GM21529 (cell line): ENCODE measurements around the gene MYO1F.
"Not testable (repeated sequence)": the region's sequence is repeated elsewhere in the genome, so short reads cannot be mapped to it uniquely, and the experiment has no call there.

Experiments
- ATAC-seq: cut with Tn5 transposase; IDR thresholded peaks from one replicate; pipeline ENCODE4 v1.9.1; 2021; ENCODE audit not compliant: unreplicated experiment

MYO1F gene

GRCh38 chr19:8567522-8568172, 9.6 kb downstream of the MYO1F start:
- ATAC-seq: no peak

DNA sequence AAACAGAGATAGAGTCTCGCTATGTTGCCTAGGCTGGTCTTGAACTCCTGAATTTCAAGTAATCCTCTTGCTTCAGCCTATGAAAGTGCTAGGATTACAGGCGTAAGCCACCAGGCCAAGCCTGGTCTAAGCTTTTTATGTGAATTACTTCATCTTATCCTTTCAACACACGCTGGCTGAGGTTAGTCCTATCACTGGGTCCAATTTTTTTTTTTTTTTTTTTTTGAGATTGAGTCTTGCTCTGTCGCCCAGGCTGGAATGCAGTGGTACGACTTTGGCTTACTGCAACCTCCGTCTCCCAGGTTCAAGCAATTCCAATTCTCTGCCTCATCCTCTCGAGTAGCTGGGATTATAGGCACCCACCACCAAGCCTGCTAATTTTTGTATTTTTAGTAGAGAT, 10.4 kb downstream of the MYO1F start:
- ATAC-seq: no peak

DNA sequence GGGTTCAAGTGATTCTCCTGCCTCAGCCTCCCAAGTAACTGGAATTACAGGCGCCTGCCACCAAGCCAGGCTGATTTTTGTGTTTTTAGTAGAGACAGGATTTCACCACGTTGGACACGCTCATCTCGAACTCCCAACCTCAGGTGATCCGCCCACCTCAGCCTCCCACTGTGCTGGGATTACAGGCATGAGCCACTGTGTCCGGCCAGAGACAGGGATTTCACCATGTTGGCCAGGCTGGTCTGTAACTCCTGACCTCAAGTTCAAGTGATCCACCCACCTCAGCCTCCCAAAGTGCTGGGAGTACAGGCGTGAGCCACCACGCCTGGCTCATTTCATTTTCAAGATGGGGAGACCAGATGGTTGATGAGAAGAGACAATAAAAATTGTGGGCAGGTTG, 12.4 kb downstream of the MYO1F start:
- ATAC-seq: not testable (repeated sequence)

- no peak for ATAC-seq
Measured at GRCh38 chr19:8561075-8561764, 16.0 kb downstream of the MYO1F start.

- no peak for ATAC-seq
Measured at GRCh38 chr19:8558325-8558724, 18.9 kb downstream of the MYO1F start.

- no peak for ATAC-seq
Measured at GRCh38 chr19:8557642-8558238, 19.5 kb downstream of the MYO1F start.

DNA sequence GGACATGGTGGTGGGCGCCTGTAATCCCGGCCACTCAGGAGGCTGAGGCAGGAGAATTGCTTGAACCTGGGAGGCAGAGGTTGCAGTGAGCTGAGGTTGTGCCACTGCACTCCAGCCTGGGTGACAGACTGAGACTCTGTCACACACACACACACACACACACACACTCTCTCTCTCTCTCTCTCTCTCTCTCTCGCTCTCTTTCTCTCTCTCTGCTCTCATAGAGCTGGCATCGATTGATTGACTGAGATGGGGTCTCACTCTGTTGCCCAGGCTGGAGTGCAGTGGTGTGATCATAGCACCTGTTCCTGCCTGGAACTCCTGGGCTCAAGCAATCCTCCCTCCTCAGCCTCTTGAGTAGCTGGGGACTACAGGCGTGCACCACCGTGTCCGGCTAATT, 23.5 kb downstream of the MYO1F start:
- ATAC-seq: not testable (repeated sequence)

DNA sequence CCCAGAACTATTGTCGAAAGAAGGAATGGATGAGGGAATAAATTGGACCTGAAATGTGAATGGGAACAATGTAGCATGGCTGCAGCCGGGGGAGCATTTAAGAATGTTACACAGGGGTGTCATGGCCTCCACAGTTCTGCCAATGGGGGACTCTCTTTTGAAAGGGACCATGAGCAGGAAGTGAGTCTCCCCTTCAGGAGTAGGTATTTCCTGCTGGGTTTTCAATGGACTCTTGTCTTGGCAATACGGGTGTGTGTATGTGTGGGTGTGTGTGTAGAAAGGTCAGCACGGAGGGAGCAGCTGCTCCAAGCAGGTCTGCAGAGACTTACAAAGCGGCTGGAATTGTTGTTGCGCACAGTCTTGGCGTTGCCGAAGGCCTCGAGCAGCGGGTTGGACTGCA, 24.4 kb downstream of the MYO1F start:
- no peak for ATAC-seq

- no peak for ATAC-seq
Measured at GRCh38 chr19:8550070-8550469, 27.2 kb downstream of the MYO1F start.

- no peak for ATAC-seq
Measured at GRCh38 chr19:8545743-8546142, 31.5 kb downstream of the MYO1F start.

DNA sequence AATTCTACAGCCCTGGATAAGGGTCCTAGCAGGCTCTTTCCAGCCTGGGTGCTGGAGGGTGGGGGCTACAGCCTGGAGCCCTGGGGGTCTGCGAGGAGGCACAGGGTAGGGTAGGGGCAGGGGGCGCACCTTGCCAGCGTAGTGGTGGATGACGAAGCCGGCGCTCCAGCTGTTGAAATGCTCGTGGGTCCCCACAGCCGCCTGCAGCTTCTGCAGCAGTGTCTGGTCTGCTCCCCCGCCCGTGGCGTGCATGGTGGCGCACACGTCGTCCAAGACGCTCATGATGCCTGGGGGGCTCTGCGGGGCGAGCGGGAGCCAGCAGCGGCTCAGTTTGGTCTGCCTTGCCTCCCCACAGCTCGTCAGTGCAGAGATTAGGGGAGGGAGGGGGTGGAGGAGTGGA, 33.1 kb downstream of the MYO1F start:
- ATAC-seq: no peak

GRCh38 chr19:8539621-8540149, 37.6 kb downstream of the MYO1F start:
- ATAC-seq: no peak

- no peak for ATAC-seq
Measured at GRCh38 chr19:8537099-8537498, 40.1 kb downstream of the MYO1F start.

DNA sequence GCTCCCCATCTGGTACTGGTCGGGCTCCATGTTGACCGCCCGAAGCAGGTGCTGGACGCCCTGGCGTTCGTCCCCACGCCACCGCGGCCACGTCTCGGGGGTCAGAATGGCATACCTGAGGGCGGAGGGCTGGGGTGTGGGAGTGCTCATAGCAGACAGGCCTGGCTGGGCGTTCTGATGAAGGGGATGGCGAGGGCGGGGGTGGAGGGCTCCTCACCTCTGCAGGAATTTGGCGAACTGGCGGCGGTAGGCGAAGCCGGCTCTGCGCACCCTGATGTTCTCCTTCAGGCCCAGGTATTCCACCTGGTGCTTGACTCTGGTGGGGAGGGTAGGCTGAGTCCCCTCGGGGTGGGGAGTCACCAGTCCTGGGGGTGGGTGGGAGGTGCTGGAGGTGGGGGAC, 41.0 kb downstream of the MYO1F start:
- ATAC-seq: no peak

- no peak for ATAC-seq
Measured at GRCh38 chr19:8532225-8532624, 45.0 kb downstream of the MYO1F start.

DNA sequence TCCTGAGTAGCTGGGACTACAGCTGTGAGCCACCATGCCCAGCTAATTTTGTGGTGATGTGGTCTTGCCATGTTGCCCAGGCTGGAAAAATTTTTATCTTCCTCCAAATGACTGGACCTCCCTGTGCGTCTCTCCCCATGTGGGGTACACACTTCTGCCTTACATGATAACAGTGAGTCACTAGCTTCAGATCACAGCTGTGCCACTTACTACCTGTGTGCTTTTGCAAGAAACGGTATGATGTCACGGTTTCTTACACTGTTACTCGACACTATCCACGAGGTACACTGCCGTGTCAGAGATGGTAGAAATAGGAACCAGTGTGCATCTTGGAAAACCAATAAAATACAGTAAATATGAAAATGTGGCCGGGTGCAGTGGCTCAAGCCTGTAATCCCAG, 45.8 kb downstream of the MYO1F start:
- no peak for ATAC-seq

GRCh38 chr19:8530061-8530679, 47.1 kb downstream of the MYO1F start:
- ATAC-seq: no peak

DNA sequence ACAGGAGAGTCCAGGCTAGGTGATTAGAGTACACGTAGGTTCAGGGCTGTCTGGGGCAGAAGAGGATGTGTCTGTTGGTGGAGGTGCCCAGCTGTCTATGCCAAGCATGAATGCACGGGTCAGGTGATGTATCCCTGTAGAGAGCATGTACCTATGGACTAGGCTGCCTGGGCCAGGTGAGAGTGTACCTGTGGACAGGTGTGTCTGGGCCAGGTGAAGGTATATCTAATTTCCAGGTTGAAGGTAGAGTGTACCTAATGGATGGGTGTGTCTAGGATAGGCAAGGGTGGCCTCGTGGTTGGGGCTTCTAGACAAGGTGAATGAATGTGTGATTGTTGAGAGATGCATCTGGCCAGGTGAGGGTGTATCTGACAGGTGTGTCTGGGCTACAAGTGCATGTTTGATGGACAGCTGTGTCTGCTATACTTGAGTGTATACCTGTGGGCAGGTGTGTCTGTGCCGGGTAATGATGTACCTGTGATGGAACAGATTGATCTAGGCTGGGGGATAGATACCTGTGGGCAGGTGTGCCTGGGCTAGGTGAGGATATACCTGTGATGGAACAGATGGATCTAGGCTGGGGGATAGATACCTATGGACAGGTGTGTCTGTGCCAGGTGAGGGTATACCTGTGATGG, 47.8 kb downstream of the MYO1F start:
- ATAC-seq: no peak

DNA sequence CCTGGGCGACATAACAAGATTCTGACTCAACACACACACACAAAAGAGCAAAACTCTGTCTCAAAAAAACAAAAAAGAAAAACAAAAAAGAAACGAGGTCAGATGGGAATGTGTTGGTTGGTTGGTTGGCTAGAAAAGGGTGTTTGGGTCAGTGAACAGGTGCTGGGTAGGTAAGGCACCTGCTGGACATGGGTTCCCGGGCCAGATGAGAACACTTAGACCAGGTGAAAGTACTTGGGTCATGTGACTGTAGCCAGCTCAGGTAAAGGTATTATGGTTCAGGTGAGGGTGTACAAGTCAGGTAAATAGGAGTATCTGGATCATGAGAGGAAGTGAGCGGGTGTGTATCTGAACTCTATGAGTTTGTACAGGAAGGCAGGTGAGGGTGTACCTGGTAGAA, 48.7 kb downstream of the MYO1F start:
- ATAC-seq: no peak

DNA sequence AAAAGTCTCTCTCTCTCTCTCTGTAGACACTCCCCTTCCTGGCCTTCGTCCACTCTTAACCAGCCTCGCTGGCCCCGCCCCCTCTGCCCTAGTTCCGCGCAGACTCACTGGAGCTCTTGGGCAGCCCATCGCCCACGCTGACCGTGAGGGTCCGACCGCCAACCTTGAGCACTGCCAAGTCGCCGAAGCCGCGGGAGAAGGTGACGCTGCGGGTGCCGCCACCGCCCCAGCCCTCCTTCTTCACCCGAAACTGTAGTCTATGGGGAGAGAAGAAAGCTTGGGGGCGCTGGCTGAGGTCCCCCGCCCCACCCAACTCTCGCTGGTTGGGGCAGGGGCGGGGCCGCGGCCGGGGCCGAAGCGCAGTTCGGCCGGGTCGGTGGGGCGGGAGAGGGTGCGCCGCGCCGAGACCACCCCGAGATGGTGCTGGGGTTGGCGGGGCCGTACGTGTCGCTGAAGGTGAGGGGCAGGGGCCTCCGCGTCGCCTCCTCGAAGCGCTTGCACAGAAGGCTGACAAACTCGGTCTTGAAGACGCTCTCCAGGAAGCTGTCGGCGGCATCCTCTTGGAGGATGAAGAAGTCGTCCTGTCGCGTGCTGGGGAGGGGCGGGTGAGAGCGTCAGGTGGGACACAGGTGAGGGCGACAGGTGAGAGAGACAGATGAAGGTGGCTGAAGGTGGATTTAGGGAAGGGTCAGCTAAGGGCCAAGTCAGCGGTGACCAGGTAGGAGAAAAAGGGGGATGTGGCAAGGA, 50.7 kb downstream of the MYO1F start:
- no peak for ATAC-seq

GRCh38 chr19:8525401-8525684, 51.9 kb downstream of the MYO1F start:
- no peak for ATAC-seq
